Vagina (tissue), 2 donors: Measurements from ENCODE around the gene CHRNB4. TPM values are rescaled to one million over a fixed set of nuclear protein-coding genes. Genes with fewer than 3 reads are reported as not detected.

ENCODE experiments used
- DNase-seq, 2 donors: peaks; one replicate each; pipeline ENCODE4 v3.0.0-alpha.2; 2017; ENCODE audit errors: extremely low spot score in 2 of 2
- H3K27ac ChIP-seq: fragments of 200-600 bp; sonication (generic); one replicate; pipeline ENCODE4 v1.5.1; 2019
- H3K27me3 ChIP-seq: fragments of 200-600 bp; sonication (generic); one replicate; pipeline ENCODE4 v1.5.1; 2019
- H3K36me3 ChIP-seq, 2 donors: fragments of 200-600 bp; sonication (generic); one replicate each; pipeline ENCODE4 v1.5.1; 2017 to 2019
- H3K4me1 ChIP-seq: fragments of 200-600 bp; sonication (generic); one replicate; pipeline ENCODE4 v1.5.1; 2019
- H3K4me3 ChIP-seq, 2 donors: fragments of 200-600 bp; sonication (generic); 1 replicate in 1 of 2; 2 replicates in 1 of 2; pipeline ENCODE4 v1.5.1; 2016 to 2019
- H3K9me3 ChIP-seq: fragments of 200-600 bp; sonication (generic); one replicate; pipeline ENCODE4 v1.5.1; 2019
- CTCF ChIP-seq, 3 experiments: fragments of 450-650 bp in 2 of 3; fragments of 200-600 bp in 1 of 3; sonication (generic) in 1 of 3; IDR thresholded peaks; one replicate each; pipeline ENCODE4 v1.5.1; 2017 to 2019; ENCODE audit warnings: antibody characterized with exemption in 3 of 3, mild to moderate bottlenecking in 2 of 3, moderate library complexity in 2 of 3
- POLR2A ChIP-seq, 2 donors: fragments of 450-650 bp; IDR thresholded peaks; one replicate each; pipeline ENCODE4 v1.6.1; 2017; ENCODE audit warnings: antibody characterized with exemption in 2 of 2, mild to moderate bottlenecking in 2 of 2, moderate library complexity in 2 of 2
- POLR2AphosphoS5 ChIP-seq, 2 donors: sonication (generic); formaldehyde crosslinking; IDR thresholded peaks; one replicate each; pipeline ENCODE4 v1.9.0; 2017; ENCODE audit warnings: antibody characterized with exemption in 2 of 2, mild to moderate bottlenecking in 2 of 2, low read depth in 1 of 2; ENCODE audit not compliant: insufficient read depth in 1 of 2
- intact Hi-C: fragments of 100-400 bp; cut with DNase I; formaldehyde crosslinking; loops from one replicate; pipeline ENCODE4 v1.15.1; 2023
- total RNA-seq: library from RNA; depleted of rRNA; stranded (reverse); fragments of >200 nt; gene quantifications from one replicate; pipeline ENCODE4 v1.2.3, GENCODE V29; 2016

CHRNB4 gene
- total RNA-seq, 1 donor from 2014 or later: 0.74 TPM

GRCh38 chr15:78635346-78635745, 5.7 kb downstream of the CHRNB4 start:
- no peaks in the 10 kb centered on the region for H3K36me3 ChIP-seq
- H3K9me3 ChIP-seq: no peaks in the 10 kb centered on the region
- peaks cover under 1% of the 10 kb centered on the region for H3K4me1 ChIP-seq
- H3K4me3 ChIP-seq: no peak overlapping the region
- H3K27me3 ChIP-seq: no peaks in the 10 kb centered on the region
- intact Hi-C loops: no loop called here
- TF ChIP-seq CTCF (IDR thresholded peaks at IDR 0.05): no peak
- no peak for TF ChIP-seq POLR2AphosphoS5 (IDR thresholded peaks at IDR 0.05; ENCODE audit: insufficient read depth in 1 of 2, low read depth in 1 of 2)
- no peak for TF ChIP-seq POLR2A (IDR thresholded peaks at IDR 0.05)
- no peak for DNase-seq
- no peak overlapping the region for H3K27ac ChIP-seq

- Histone ChIP-seq H3K36me3 (no peaks in the 10 kb centered on the region), H3K9me3 (no peaks in the 10 kb centered on the region), H3K27ac (no peak overlapping the region), H3K4me1 (no peaks in the 10 kb centered on the region), H3K27me3 (no peaks in the 10 kb centered on the region), H3K4me3 (no peak overlapping the region)
- TF ChIP-seq CTCF (IDR thresholded peaks at IDR 0.05): no peak
- no peak for TF ChIP-seq POLR2A (IDR thresholded peaks at IDR 0.05)
- no peak for TF ChIP-seq POLR2AphosphoS5 (IDR thresholded peaks at IDR 0.05; ENCODE audit: insufficient read depth in 1 of 2, low read depth in 1 of 2)
- intact Hi-C loops: no loop called here
- DNase-seq: no peak
These were observed 6.5 kb downstream of the CHRNB4 start for GRCh38 chr15:78634210-78635145.

- no peak for DNase-seq
- no peak for TF ChIP-seq POLR2AphosphoS5 (IDR thresholded peaks at IDR 0.05; ENCODE audit: insufficient read depth in 1 of 2, low read depth in 1 of 2)
- no peak for TF ChIP-seq CTCF (IDR thresholded peaks at IDR 0.05)
- TF ChIP-seq POLR2A (IDR thresholded peaks at IDR 0.05): no peak
- H3K27ac ChIP-seq: no peak overlapping the region
- no peaks in the 10 kb centered on the region for H3K36me3 ChIP-seq
- H3K4me3 ChIP-seq: no peak overlapping the region
- no peaks in the 10 kb centered on the region for H3K9me3 ChIP-seq
- intact Hi-C loops: no loop called here
- no peaks in the 10 kb centered on the region for H3K27me3 ChIP-seq
- no peaks in the 10 kb centered on the region for H3K4me1 ChIP-seq
These were observed 7.7 kb downstream of the CHRNB4 start for GRCh38 chr15:78633348-78633747.

GRCh38 chr15:78630886-78631633, 9.9 kb downstream of the CHRNB4 start:
- H3K4me1 ChIP-seq: no peaks in the 10 kb centered on the region
- H3K27ac ChIP-seq: no peak overlapping the region
- no peaks in the 10 kb centered on the region for H3K36me3 ChIP-seq
- no peaks in the 10 kb centered on the region for H3K27me3 ChIP-seq
- TF ChIP-seq CTCF (IDR thresholded peaks at IDR 0.05) (no peak), POLR2A (IDR thresholded peaks at IDR 0.05) (no peak), POLR2AphosphoS5 (IDR thresholded peaks at IDR 0.05; ENCODE audit: insufficient read depth in 1 of 2, low read depth in 1 of 2) (no peak)
- DNase-seq: peak in 1 of 2 donors; percentile 95
- intact Hi-C loops: no loop called here
- no peak overlapping the region for H3K4me3 ChIP-seq
- H3K9me3 ChIP-seq: no peaks in the 10 kb centered on the region
